NT2/D1 (cell line): ENCODE results near the gene NPM3.

Experiments used
- YY1 ChIP-seq: IDR thresholded peaks from 2 replicates; pipeline ENCODE4 v1.6.1; 2011; ENCODE audit not compliant: insufficient read length, insufficient read depth
- ZNF274 ChIP-seq: IDR thresholded peaks from 2 replicates; pipeline ENCODE4 v1.6.1; 2011; ENCODE audit warnings: mild to moderate bottlenecking, low read depth, low read length

- TF ChIP-seq ZNF274 (no peak), YY1 (no peak)
Measured at GRCh38 chr10:101768791-101769170, 14.5 kb downstream of the NPM3 start.
